ENCODE measurements around the gene ZNF565. TPM values are rescaled to one million over a fixed set of nuclear protein-coding genes. Genes with fewer than 3 reads are reported as not detected.

The ZNF565 gene
- total RNA-seq, 1 donor from 2014 or later = 2.3 TPM

DNA sequence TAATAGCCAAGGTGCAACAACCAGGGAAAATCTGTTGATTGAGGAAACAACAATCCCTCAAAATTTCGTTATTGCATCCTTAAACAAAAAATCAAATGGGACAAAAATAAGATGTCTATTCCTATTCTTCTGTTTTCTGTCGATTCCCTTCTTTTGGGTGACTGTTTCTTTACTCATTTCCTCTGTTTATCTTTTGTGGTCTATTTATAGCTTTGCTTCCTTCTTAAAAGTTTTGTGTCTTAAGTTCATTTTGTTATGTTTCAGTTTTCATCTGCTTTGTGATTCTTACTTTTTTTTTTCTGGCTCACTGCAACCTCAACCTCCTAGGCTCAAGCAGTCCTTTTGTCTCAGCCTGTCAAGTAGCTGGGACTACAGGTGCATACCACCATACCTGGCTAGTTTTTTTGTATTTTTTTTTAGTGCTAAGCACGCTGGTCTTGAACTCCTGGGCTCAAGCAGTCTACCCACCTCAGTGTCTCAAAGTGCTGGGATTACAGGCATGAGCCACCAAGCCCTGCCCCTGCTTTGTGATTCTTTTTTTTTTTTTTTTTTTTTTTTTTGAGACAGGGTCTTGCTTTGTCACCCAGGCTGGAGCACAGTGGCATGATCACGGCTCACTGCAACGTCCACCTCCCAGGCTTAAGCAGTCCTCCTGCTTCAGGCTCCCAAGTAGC, 10.9 kb upstream of the ZNF565 start:
- intact Hi-C loops (cut with micrococcal nuclease) = no loop called here
- DNase-seq = no peak
- no peaks in the 10 kb centered on the region for H3K9me3 Mint-ChIP-seq
- peaks cover 21% of the 10 kb centered on the region for H3K4me1 Mint-ChIP-seq
- POLR2A ChIA-PET = no interaction called here
- no peak for ATAC-seq (ENCODE audit: low read depth)
- H3K4me3 Mint-ChIP-seq = no peak overlapping the region
- peaks cover 81% of the 10 kb centered on the region for H3K36me3 Mint-ChIP-seq (ENCODE audit: low read depth)
- CTCF ChIA-PET = no interaction called here
- TF ChIP-seq CTCF (IDR thresholded peaks at IDR 0.05) = no peak
- no peaks in the 10 kb centered on the region for H3K27me3 Mint-ChIP-seq
- no peak overlapping the region for H3K27ac Mint-ChIP-seq

- POLR2A ChIA-PET = interaction anchor here (0.5 kb wide), 2 partner anchors 12 to 1697 kb away, joined by 5 to 9 read pairs; no protein-coding TSS in a partner anchor
- Mint-ChIP-seq H3K36me3 (ENCODE audit: low read depth) (peaks cover 71% of the 10 kb centered on the region), H3K4me1 (peaks cover 36% of the 10 kb centered on the region)
Measured at GRCh38 chr19:36222503-36222902, 8.0 kb upstream of the ZNF565 start.

GRCh38 chr19:36221474-36221873, 7.0 kb upstream of the ZNF565 start:
- H3K4me1 Mint-ChIP-seq = peaks cover 42% of the 10 kb centered on the region

More at GRCh38 chr19:36222503-36222902, 8.0 kb upstream of the ZNF565 start:
- Mint-ChIP-seq H3K27ac (no peak overlapping the region), H3K27me3 (no peaks in the 10 kb centered on the region), H3K4me3 (no peak overlapping the region), H3K9me3 (no peaks in the 10 kb centered on the region)
- no peak for TF ChIP-seq CTCF (IDR thresholded peaks at IDR 0.05)
- DNase-seq = no peak
- ATAC-seq (ENCODE audit: low read depth) = no peak
- CTCF ChIA-PET = no interaction called here
- intact Hi-C loops (cut with micrococcal nuclease) = no loop called here

GRCh38 chr19:36215276-36216123, 1.0 kb upstream of the ZNF565 start:
- no peak for TF ChIP-seq CTCF (IDR thresholded peaks at IDR 0.05)
- H3K36me3 Mint-ChIP-seq (ENCODE audit: low read depth) = peaks cover 18% of the 10 kb centered on the region
- ATAC-seq (ENCODE audit: low read depth) (no peak), DNase-seq (no peak)
- POLR2A ChIA-PET = interaction anchor here (0.6 to 1.9 kb wide), 25 partner anchors 12 to 1564 kb away, joined by 3 to 28 read pairs (median 6); partner anchors contain the start of genes ALKBH6, CAPNS1, POLR2I and PSENEN
- H3K27ac Mint-ChIP-seq = no peak overlapping the region
- CTCF ChIA-PET = interaction anchor here (1.3 kb wide), 1 partner anchor 87 kb away, joined by 4 read pairs; no protein-coding TSS in a partner anchor
- intact Hi-C loops (cut with micrococcal nuclease) = loop anchor here (1.0 to 10.0 kb wide), 6 partner anchors 87 to 1379 kb away; partner anchors contain the start of genes THAP8, WDR62, ZNF345 and ZNF383
- no peaks in the 10 kb centered on the region for H3K27me3 Mint-ChIP-seq
- H3K4me3 Mint-ChIP-seq = no peak overlapping the region
- H3K4me1 Mint-ChIP-seq = peaks cover 32% of the 10 kb centered on the region
- H3K9me3 Mint-ChIP-seq = no peaks in the 10 kb centered on the region

More at GRCh38 chr19:36221474-36221873, 7.0 kb upstream of the ZNF565 start:
- no peak overlapping the region for H3K4me3 Mint-ChIP-seq
- POLR2A ChIA-PET = no interaction called here
- no peaks in the 10 kb centered on the region for H3K27me3 Mint-ChIP-seq
- H3K9me3 Mint-ChIP-seq = no peaks in the 10 kb centered on the region
- no peak overlapping the region for H3K27ac Mint-ChIP-seq
- DNase-seq (no peak), ATAC-seq (ENCODE audit: low read depth) (no peak)
- CTCF ChIA-PET = no interaction called here
- H3K36me3 Mint-ChIP-seq (ENCODE audit: low read depth) = peaks cover 65% of the 10 kb centered on the region
- intact Hi-C loops (cut with micrococcal nuclease) = no loop called here
- no peak for TF ChIP-seq CTCF (IDR thresholded peaks at IDR 0.05)

DNA sequence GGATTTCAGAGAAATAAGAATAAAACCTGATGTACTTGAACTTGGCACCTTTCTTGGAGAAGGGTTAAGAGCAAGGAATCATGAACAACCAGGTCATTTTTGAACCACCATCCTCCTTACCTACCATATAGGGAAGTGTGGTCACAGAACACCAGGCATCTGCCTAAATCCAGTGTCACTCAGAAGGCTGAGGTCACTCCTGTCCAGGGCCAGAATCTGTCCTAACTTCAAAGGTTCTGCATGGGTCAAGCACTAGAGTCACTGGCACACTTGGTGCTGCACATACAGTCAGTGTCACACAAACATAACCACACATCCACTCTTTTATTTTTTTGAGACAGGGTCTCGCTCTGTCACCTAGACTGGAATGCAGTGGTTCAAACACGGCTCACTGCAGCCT, 1.6 kb downstream of the ZNF565 start:
- H3K9me3 Mint-ChIP-seq = no peaks in the 10 kb centered on the region
- H3K36me3 Mint-ChIP-seq (ENCODE audit: low read depth) = peaks cover 3% of the 10 kb centered on the region
- no peak for TF ChIP-seq CTCF (IDR thresholded peaks at IDR 0.05)
- intact Hi-C loops (cut with micrococcal nuclease) = loop anchor here (10.0 kb wide), 2 partner anchors 1002 to 1382 kb away; partner anchors contain the start of genes ZNF383, ZNF540, ZNF571 and ZNF585B
- H3K4me3 Mint-ChIP-seq = peak overlapping the region; percentile 58
- CTCF ChIA-PET = no interaction called here
- peaks cover 24% of the 10 kb centered on the region for H3K4me1 Mint-ChIP-seq
- H3K27ac Mint-ChIP-seq = no peak overlapping the region
- POLR2A ChIA-PET = no interaction called here
- no peak for DNase-seq
- ATAC-seq (ENCODE audit: low read depth) = no peak
- H3K27me3 Mint-ChIP-seq = no peaks in the 10 kb centered on the region
